H9 (cell line): ENCODE results near the gene GRK1. TPM values are rescaled to one million over a fixed set of nuclear protein-coding genes. Genes with fewer than 3 reads are reported as not detected.

Experiments
- DNase-seq: peaks from one replicate; pipeline ENCODE4 v3.0.0-alpha.2; 2017
- H2AFZ ChIP-seq: one replicate; pipeline ENCODE4 v1.6.1; 2013; ENCODE audit warnings: mild to moderate bottlenecking, low read length, control low read depth, moderate library complexity
- H2AK5ac ChIP-seq: 2 replicates; pipeline ENCODE4 v1.6.1; 2013; ENCODE audit warnings: low read length, control low read depth, mixed read lengths; ENCODE audit not compliant: insufficient read length
- H2BK120ac ChIP-seq: one replicate; pipeline ENCODE4 v1.6.1; 2013; ENCODE audit warnings: low read depth, mild to moderate bottlenecking, low read length, control low read depth, inconsistent platforms; ENCODE audit not compliant: poor library complexity, severe bottlenecking
- H2BK12ac ChIP-seq: 2 replicates; pipeline ENCODE4 v1.6.1; 2013; ENCODE audit warnings: low read length, control low read depth, mixed read lengths, low read depth; ENCODE audit not compliant: insufficient read length
- H2BK15ac ChIP-seq: 2 replicates; pipeline ENCODE4 v1.6.1; 2013; ENCODE audit warnings: low read depth, low read length, control low read depth
- H2BK20ac ChIP-seq: one replicate; pipeline ENCODE4 v1.6.1; 2013; ENCODE audit warnings: low read depth, mild to moderate bottlenecking, low read length, control low read depth, inconsistent platforms; ENCODE audit not compliant: poor library complexity, severe bottlenecking
- H2BK5ac ChIP-seq: 2 replicates; pipeline ENCODE4 v1.6.1; 2013; ENCODE audit warnings: low read length, control low read depth, mixed read lengths; ENCODE audit not compliant: insufficient read length
- H3K14ac ChIP-seq: 2 replicates; pipeline ENCODE4 v1.6.1; 2013; ENCODE audit warnings: low read length, control low read depth; ENCODE audit not compliant: insufficient read depth
- H3K18ac ChIP-seq: 2 replicates; pipeline ENCODE4 v1.6.1; 2013; ENCODE audit warnings: low read depth, mild to moderate bottlenecking, mixed read lengths, low read length, control low read depth; ENCODE audit not compliant: insufficient read length
- H3K23ac ChIP-seq: 2 replicates; pipeline ENCODE4 v1.6.1; 2013; ENCODE audit warnings: low read length, control low read depth, mixed read lengths, low read depth; ENCODE audit not compliant: insufficient read length
- H3K23me2 ChIP-seq: 2 replicates; pipeline ENCODE4 v1.6.1; 2013; ENCODE audit warnings: low read depth, mild to moderate bottlenecking, mixed read lengths, low read length, control low read depth; ENCODE audit not compliant: insufficient read length, poor library complexity, severe bottlenecking
- H3K27ac ChIP-seq: 2 replicates; pipeline ENCODE4 v1.5.1; 2013; ENCODE audit warnings: low read length, control low read depth, mixed read lengths, low read depth; ENCODE audit not compliant: insufficient read length
- H3K27me3 ChIP-seq: 2 replicates; pipeline ENCODE4 v1.6.1; 2013; ENCODE audit warnings: low read length, control low read depth, inconsistent platforms; ENCODE audit not compliant: insufficient read depth
- H3K4ac ChIP-seq: 2 replicates; pipeline ENCODE4 v1.6.1; 2013; ENCODE audit warnings: low read depth, mild to moderate bottlenecking, control low read depth, inconsistent platforms, low read length, moderate library complexity
- H3K4me1 ChIP-seq: 2 replicates; pipeline ENCODE4 v1.6.1; 2013; ENCODE audit warnings: low read length, control low read depth, inconsistent platforms; ENCODE audit not compliant: insufficient read depth
- H3K4me2 ChIP-seq: 2 replicates; pipeline ENCODE4 v1.6.1; 2013; ENCODE audit warnings: low read length, control low read depth, mixed read lengths; ENCODE audit not compliant: insufficient read length, insufficient read depth
- H3K56ac ChIP-seq: 2 replicates; pipeline ENCODE4 v1.6.1; 2013; ENCODE audit warnings: low read depth, mild to moderate bottlenecking, mixed read lengths, low read length, control low read depth; ENCODE audit not compliant: insufficient read length
- H3K79me1 ChIP-seq: 2 replicates; pipeline ENCODE4 v1.6.1; 2013; ENCODE audit warnings: low read depth, mild to moderate bottlenecking, moderate library complexity, low read length, control low read depth, inconsistent platforms; ENCODE audit not compliant: insufficient read depth, poor library complexity, severe bottlenecking
- H3K79me2 ChIP-seq: 2 replicates; pipeline ENCODE4 v1.6.1; 2013; ENCODE audit warnings: low read length, control low read depth, inconsistent platforms; ENCODE audit not compliant: insufficient read depth
- H3K9ac ChIP-seq: 2 replicates; pipeline ENCODE4 v1.6.1; 2013; ENCODE audit warnings: low read length, control low read depth, mixed read lengths; ENCODE audit not compliant: insufficient read length; ENCODE audit errors: extremely low read depth
- H3K9me3 ChIP-seq: one replicate; pipeline ENCODE4 v1.6.1; 2013; ENCODE audit warnings: low read depth, low read length, inconsistent platforms; ENCODE audit not compliant: control insufficient read depth
- H3T11ph ChIP-seq: one replicate; pipeline ENCODE4 v1.6.1; 2013; ENCODE audit warnings: mild to moderate bottlenecking, low read length, control low read depth, inconsistent platforms
- H4K20me1 ChIP-seq: one replicate; pipeline ENCODE4 v1.6.1; 2013; ENCODE audit not compliant: control insufficient read depth, insufficient read length, insufficient read depth
- H4K5ac ChIP-seq: 2 replicates; pipeline ENCODE4 v1.6.1; 2013; ENCODE audit warnings: low read depth, mild to moderate bottlenecking, mixed read lengths, low read length, control low read depth; ENCODE audit not compliant: insufficient read length
- H4K8ac ChIP-seq: replicated peaks from 2 replicates; pipeline ENCODE4 v1.6.1; 2013; ENCODE audit warnings: low read length, control low read depth, mixed read lengths, low read depth; ENCODE audit not compliant: insufficient read length
- H4K91ac ChIP-seq: 2 replicates; pipeline ENCODE4 v1.6.1; 2013; ENCODE audit warnings: low read depth, mild to moderate bottlenecking, moderate library complexity, mixed read lengths, low read length, control low read depth; ENCODE audit not compliant: insufficient read length
- H3K27ac Mint-ChIP-seq, 3 experiments: 2 replicates in 2 of 3; 3 replicates in 1 of 3; pipeline ENCODE4 v1.8.0; 2020 to 2021; ENCODE audit warnings: mixed read lengths in 3 of 3, mild to moderate bottlenecking in 1 of 3, moderate library complexity in 1 of 3
- H3K27me3 Mint-ChIP-seq: 2 replicates; pipeline ENCODE4 v1.8.0; 2021; ENCODE audit warnings: low read depth, mild to moderate bottlenecking, moderate library complexity, mixed read lengths
- H3K36me3 Mint-ChIP-seq, 3 experiments: 2 replicates in 2 of 3; 3 replicates in 1 of 3; pipeline ENCODE4 v1.8.0; 2020 to 2021; ENCODE audit warnings: low read depth in 3 of 3, mixed read lengths in 3 of 3; ENCODE audit not compliant: insufficient read depth in 1 of 3
- H3K4me1 Mint-ChIP-seq, 2 experiments: 2 replicates each; pipeline ENCODE4 v1.8.0; 2020; ENCODE audit warnings: mixed read lengths in 2 of 2
- H3K4me3 Mint-ChIP-seq, 2 experiments: 2 replicates in 1 of 2; 3 replicates in 1 of 2; pipeline ENCODE4 v1.8.0; 2020 to 2021; ENCODE audit warnings: mild to moderate bottlenecking in 2 of 2, mixed read lengths in 2 of 2, moderate library complexity in 1 of 2
- H3K9me3 Mint-ChIP-seq, 2 experiments: 2 replicates in 1 of 2; 3 replicates in 1 of 2; pipeline ENCODE4 v1.8.0; 2020; ENCODE audit warnings: mild to moderate bottlenecking in 2 of 2, mixed read lengths in 2 of 2, moderate library complexity in 1 of 2
- CTCF ChIP-seq: fragments of 200-600 bp; sonication (generic); conservative IDR thresholded peaks from 3 replicates; pipeline ENCODE4 v1.8.0; 2021; ENCODE audit warnings: antibody characterized with exemption, mild to moderate bottlenecking
- WGBS: extraction: QIAGEN DNeasy Blood & Tissue Kit; methylation state at CpG from one replicate; pipeline ENCODE4 v1.1.7; 2013; ENCODE audit warnings: missing lambda C conversion rate, low lambda C conversion rate, mixed read lengths; ENCODE audit not compliant: insufficient read length; ENCODE audit errors: extremely low coverage; 5-methylcytosine and 5-hydroxymethylcytosine counted together
- total RNA-seq: library from RNA; stranded (reverse); gene quantifications from 2 replicates; pipeline ENCODE4 v1.2.1, GENCODE V29; 2021

Gene GRK1
- total RNA-seq, 1 experiment from 2014 or later: 0.31 TPM

GRCh38 chr13:113642563-113642962, 24.5 kb upstream of the GRK1 start:
- Mint-ChIP-seq H3K9me3 (peaks cover 0 to 68% of the 10 kb centered on the region in 2 experiments; a peak in 3 of 5 replicates), H3K27me3 (peaks cover 9% of the 10 kb centered on the region), H3K27ac (no peak overlapping the region), H3K36me3 (peaks cover 43 to 87% (median 81%) of the 10 kb centered on the region in 3 experiments; a peak in 6 of 7 replicates), H3K4me1 (no peaks in the 10 kb centered on the region), H3K4me3 (no peak overlapping the region)
- Histone ChIP-seq H3K79me1 (no peaks in the 10 kb centered on the region), H3K4ac (no peak overlapping the region), H3K23ac (no peak overlapping the region), H3K27ac (no peak overlapping the region), H3K79me2 (no peaks in the 10 kb centered on the region), H3K18ac (no peak overlapping the region), H3K27me3 (no peaks in the 10 kb centered on the region), H4K8ac (no peak overlapping the region), H4K5ac (no peak overlapping the region), H2AFZ (no peak overlapping the region), H2BK120ac (no peak overlapping the region), H2BK12ac (no peak overlapping the region), H3K14ac (no peak overlapping the region), H3K9me3 (peaks cover 10% of the 10 kb centered on the region), H3T11ph (no peak overlapping the region), H3K23me2 (no peaks in the 10 kb centered on the region), H2BK15ac (no peak overlapping the region), H2AK5ac (no peak overlapping the region), H4K91ac (no peak overlapping the region), H3K4me1 (no peaks in the 10 kb centered on the region), H2BK20ac (no peak overlapping the region), H2BK5ac (no peak overlapping the region), H3K4me2 (no peak overlapping the region), H4K20me1 (no peaks in the 10 kb centered on the region), H3K9ac (no peak overlapping the region), H3K56ac (no peak overlapping the region)
- WGBS: no CpG with 5 or more reads among the region's 2 CpGs
- no peak for DNase-seq
- no peak for TF ChIP-seq CTCF
